NCI-H345 treated with DMSO at 0.1 percent for 48 hours (cell line): ENCODE data around the gene DIPK1A.

Experiments used
- DNase-seq: peaks from one replicate; lab custom pipeline; 2025; ENCODE audit not compliant: unreplicated experiment; lab: John Stamatoyannopoulos, UW

DIPK1A gene

DNA sequence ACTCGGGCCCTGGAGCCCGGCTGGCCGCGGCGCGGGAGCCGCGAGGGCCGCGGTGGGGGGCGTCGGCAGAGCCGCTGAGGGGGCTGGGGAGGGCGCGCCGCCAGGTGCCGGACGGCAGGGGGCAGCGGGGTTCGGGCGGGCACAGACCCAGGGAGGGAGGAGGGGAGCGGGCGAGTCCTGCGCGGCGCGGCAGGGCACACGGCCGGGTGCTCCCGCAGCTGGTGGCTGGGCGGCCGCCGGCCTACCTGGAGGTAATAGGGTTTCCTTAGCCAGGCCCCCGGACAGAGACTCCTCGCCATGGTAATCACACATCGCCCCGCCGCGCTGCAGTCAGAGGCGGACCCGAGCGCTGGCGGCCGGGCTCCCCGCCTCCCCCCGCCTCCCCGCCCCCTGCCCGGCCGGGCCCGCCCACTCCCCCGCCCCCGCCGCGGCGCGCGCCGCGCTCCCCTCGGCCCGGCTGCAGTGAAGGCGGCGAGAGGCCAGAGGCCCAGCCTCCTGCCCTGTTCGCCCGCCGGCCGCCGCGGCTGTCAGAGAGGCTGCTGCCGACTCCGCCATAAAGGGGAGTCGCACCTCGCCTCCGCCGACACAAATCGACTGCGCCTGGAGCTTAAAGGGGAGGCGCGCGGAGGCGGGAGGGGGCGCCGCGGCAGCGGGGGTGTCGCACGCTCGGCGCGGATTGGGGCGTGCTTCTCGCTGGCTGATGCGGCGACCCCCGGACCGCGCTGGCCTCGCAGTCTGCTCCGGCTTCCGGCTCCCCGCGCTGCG is at the start of gene DIPK1A:
Gene DIPK1A (minus strand): TSS at position 332 of the 765 bp plus-strand sequence. CDS start 33 bp downstream, at position 299.
- peak; percentile 65 for DNase-seq

- DNase-seq: no peak
These were observed 46.8 kb upstream of the DIPK1A start for GRCh38 chr1:93007941-93008577.

DNA sequence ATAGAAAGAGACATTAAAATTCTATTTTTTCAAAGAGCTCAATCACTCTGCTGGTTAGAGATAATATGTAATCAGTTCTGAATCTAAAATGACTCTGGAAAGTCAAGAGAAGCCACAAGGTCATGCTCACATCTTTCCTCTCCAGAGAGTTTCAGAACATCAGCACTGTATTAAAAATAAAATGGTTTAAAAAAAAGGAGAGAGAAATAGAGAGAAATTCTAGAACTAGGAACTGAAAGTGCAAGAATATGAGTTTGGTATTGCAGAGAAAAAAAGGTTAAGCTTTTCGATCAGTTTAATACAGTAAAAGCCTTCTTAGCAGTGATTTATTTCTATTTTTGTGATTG is 44.0 kb upstream of the DIPK1A start:
- no peak for DNase-seq

DNA sequence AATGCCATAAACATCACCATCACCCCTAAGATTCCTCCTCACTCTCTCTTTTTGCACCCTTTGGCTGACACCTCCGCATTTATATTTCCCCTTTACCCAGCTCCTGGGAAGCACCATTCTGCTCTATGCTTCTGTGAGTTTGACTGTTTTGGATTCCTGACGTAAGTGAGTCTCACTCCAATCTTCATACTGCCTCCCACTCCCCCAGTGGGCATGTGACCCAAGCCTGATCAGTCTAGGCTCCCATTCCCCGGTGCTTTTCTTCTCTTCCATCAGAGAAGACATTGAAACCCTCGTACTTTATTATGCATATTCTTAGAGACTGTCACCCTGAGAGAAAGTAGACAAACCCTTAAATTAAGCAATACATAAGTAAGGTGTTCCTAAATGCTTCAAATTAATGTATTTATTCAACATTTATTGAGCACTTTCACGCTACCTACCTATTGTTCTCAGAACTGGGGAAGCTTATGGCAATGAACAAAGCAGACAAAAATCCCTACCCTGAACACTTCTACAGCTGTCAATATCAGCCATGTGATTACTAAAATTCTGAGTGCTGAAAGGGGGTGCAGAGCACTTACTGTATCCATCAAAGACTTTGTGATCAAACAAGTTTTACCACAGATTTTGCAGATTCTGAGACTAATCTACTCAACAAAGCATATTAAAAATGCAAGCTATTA is 43.4 kb upstream of the DIPK1A start:
- no peak for DNase-seq

- DNase-seq: no peak
These were observed 42.7 kb upstream of the DIPK1A start for GRCh38 chr1:93003981-93004380.

- DNase-seq: no peak
These were observed 41.5 kb upstream of the DIPK1A start for GRCh38 chr1:93002781-93003180.

GRCh38 chr1:93001893-93002292 is 40.6 kb upstream of the DIPK1A start:
- no peak for DNase-seq

GRCh38 chr1:93000751-93001175 is 39.5 kb upstream of the DIPK1A start:
- DNase-seq: no peak

GRCh38 chr1:93000291-93000690 is 39.0 kb upstream of the DIPK1A start:
- no peak for DNase-seq

DNA sequence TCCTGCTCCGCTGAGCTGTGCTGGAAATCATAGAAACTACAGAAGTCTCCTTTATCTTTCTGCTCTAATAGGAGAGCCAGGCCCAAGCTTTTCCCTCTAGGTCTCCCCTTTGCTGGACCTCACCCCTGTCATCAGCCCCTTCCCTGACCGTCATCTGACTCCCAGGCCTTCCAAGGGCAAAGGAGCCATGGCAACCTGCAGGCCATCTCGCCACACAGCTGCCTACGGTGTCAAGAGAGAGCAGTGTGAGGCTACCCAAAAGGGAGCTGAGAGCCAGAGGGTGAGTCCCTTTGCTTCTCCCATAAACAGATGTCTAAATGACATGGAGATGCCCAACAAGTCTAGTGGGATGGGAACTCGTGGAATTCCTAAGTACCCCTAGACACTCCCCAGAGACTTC is 37.6 kb upstream of the DIPK1A start:
- no peak for DNase-seq

DNA sequence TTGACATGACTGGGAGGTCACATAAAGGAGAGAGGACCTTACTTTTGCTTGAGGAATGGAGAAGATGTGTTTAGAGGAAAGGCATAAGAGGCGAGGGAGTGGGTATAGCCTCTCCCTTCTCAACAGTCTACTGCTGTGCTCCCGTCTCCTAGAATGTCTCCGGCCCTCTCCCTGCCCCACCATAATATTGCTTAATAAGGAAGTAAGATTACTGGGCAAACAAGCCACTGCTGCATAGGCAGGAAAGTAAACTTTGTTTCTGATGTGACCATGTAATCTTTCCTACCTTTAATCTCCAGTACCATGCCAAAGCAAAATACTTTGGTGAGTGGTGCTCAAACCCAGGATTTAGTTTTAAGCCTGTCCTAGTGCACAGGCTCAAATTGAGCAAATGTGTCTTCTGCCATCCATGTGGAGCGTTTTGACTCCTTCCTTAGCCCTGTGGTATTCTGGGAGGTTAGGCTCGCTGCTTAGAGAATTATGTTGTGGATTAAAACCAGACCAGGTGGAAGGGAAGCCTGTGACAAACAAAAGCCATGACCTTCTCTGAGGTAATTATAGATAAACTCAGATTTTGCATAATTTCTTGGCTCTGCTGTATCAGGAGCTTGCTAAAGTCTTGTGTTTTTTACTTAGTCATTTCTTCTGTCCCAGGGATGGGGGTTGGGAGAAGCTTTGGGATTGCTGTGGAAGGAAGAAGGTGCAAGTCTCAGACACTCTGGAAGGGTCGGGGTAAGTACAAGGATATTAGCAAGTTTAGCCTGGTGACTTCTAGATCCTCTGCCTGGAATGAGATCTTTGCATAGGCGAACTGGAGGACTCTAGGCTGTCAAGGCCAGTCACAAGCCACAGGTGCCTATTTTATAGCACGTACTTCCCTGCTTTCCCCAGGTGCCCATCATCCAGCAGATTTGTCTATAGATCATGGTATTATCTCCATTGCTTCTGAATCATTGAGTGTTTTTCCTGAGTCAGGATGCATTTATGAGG is 34.5 kb upstream of the DIPK1A start:
- DNase-seq: no peak

GRCh38 chr1:92994105-92994712 is 32.9 kb upstream of the DIPK1A start:
- DNase-seq: peak; percentile 66

DNA sequence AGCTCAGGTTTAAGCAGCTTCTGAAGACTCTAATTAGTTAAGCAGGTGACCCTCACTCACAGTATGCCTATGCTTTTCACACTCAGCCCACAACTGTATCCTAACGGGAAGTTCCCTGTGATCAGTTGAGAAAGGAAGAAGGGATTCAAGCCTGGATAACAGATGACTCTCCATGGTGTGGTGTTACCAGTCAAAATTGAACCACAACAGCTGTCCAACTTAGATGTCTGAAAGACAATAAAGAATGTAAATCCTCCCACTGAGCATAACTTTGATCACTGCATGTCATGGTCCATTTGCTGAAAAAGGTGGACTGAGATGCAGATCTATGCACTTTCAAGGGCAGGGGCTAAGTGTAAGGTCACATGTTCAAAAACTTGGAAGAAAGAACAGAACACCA is 32.3 kb upstream of the DIPK1A start:
- DNase-seq: no peak

- no peak for DNase-seq
These were observed 31.6 kb upstream of the DIPK1A start for GRCh38 chr1:92992877-92993276.

- DNase-seq: no peak
These were observed 30.8 kb upstream of the DIPK1A start for GRCh38 chr1:92992054-92992453.

- DNase-seq: no peak
These were observed 29.6 kb upstream of the DIPK1A start for GRCh38 chr1:92990828-92991227.

DNA sequence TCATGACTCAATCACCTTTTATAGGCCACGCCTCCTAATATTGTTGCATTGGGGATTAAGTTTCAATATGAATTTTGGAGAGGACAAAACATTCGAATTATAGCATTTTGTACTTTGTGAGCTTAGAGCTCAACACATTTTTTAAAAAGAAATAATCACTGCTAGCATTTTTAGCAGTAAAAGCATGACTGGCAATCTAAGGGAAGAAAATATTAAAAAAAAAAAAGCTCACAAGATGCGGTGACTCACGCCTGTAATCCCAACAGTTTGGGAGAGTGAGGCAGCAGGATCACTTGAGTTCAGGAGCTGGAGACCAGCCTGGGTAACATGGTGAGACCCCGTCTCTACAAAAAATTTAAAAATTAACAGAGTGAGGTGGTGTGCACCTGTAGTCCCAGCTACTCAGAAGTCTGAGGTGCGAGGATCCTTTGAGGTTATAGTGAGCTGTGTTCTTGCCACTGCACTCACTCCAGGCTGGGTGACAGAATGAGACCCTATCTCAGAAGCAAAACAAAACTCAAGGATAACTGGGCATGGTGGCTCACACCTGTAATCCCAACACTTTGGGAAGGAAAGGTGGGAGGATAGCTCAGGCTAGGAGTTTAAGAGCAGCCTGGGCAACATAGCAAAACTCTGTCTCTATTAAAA is 28.8 kb upstream of the DIPK1A start:
- DNase-seq: no peak

DNA sequence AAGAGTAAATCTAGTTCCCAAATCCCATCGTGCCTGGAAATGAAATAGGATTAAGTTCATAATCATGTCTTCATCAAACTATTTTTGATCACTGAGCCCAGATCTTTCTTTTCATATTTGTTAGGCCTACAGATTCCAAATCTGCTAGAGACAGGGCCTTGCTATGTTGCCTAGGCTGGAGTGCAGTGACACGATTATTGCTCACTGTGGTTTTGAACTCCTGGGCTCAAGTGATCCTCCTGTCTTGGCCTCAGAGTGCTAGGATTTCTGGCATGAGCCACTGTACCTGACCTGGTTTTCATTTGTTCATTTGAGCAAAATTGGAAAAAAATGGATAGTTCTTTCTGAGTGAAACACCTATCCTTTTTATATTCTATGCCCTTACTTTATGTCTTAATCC is 28.0 kb upstream of the DIPK1A start:
- DNase-seq: no peak

- DNase-seq: no peak
These were observed 26.2 kb upstream of the DIPK1A start for GRCh38 chr1:92987462-92987861.

- no peak for DNase-seq
These were observed 23.8 kb upstream of the DIPK1A start for GRCh38 chr1:92985101-92985500.
